ENCODE data around the gene MATN3.

MATN3 gene

GRCh38 chr2:20001361-20001863 is 11.1 kb downstream of the MATN3 start:
- no peak for DNase-seq (ENCODE audit: low read depth in 3 of 3)

GRCh38 chr2:19993731-19994130 is 18.7 kb downstream of the MATN3 start:
- DNase-seq (ENCODE audit: low read depth in 3 of 3): no peak

- DNase-seq (ENCODE audit: low read depth in 3 of 3): no peak
Observed at GRCh38 chr2:19991895-19992294, 20.6 kb downstream of the MATN3 start.

- DNase-seq (ENCODE audit: low read depth in 3 of 3): no peak
Observed at GRCh38 chr2:19990416-19990728, 22.1 kb downstream of the MATN3 start.

GRCh38 chr2:19989667-19990415 is 22.6 kb downstream of the MATN3 start, which contains the start of gene WDR35:
WDR35 (minus strand) TSS chr2:19990105; CDS start chr2:19990015, 90 bp downstream.
- DNase-seq (ENCODE audit: low read depth in 3 of 3): peak; percentile 82 to 87 (median 87)

GRCh38 chr2:19989342-19989666 is 23.2 kb downstream of the MATN3 start:
- DNase-seq (ENCODE audit: low read depth in 3 of 3): no peak

GRCh38 chr2:19988600-19988999 is 23.9 kb downstream of the MATN3 start:
- DNase-seq (ENCODE audit: low read depth in 3 of 3): no peak

GRCh38 chr2:19987936-19988335 is 24.5 kb downstream of the MATN3 start:
- DNase-seq (ENCODE audit: low read depth in 3 of 3): no peak

GRCh38 chr2:19982268-19982667 is 30.2 kb downstream of the MATN3 start:
- no peak for DNase-seq (ENCODE audit: low read depth in 3 of 3)

GRCh38 chr2:19979932-19980331 is 32.5 kb downstream of the MATN3 start:
- no peak for DNase-seq (ENCODE audit: low read depth in 3 of 3)

- DNase-seq (ENCODE audit: low read depth in 3 of 3): no peak
Observed at GRCh38 chr2:19973466-19973865, 39.0 kb downstream of the MATN3 start.

GRCh38 chr2:19971691-19972090 is 40.8 kb downstream of the MATN3 start:
- DNase-seq (ENCODE audit: low read depth in 3 of 3): no peak

- DNase-seq (ENCODE audit: low read depth in 3 of 3): no peak
Observed at GRCh38 chr2:19963386-19963785, 49.1 kb downstream of the MATN3 start.

GRCh38 chr2:19955544-19956422 is 56.7 kb downstream of the MATN3 start:
- peak; percentile 2 to 4 (median 4) for DNase-seq (ENCODE audit: low read depth in 3 of 3)

- DNase-seq (ENCODE audit: low read depth in 3 of 3): no peak
Observed at GRCh38 chr2:19949071-19949470, 63.4 kb downstream of the MATN3 start.

GRCh38 chr2:19947184-19947940 is 65.1 kb downstream of the MATN3 start:
- no peak for DNase-seq (ENCODE audit: low read depth in 3 of 3)

GRCh38 chr2:19944205-19944845 is 68.1 kb downstream of the MATN3 start:
- DNase-seq (ENCODE audit: low read depth in 3 of 3): no peak

- no peak for DNase-seq (ENCODE audit: low read depth in 3 of 3)
Observed at GRCh38 chr2:19943189-19943588, 69.3 kb downstream of the MATN3 start.

GRCh38 chr2:19942199-19942598 is 70.3 kb downstream of the MATN3 start:
- DNase-seq (ENCODE audit: low read depth in 3 of 3): no peak

Measured in stimulated activated CD4-positive, alpha-beta T cell treated with anti-CD3 and anti-CD28 coated beads, TNF-alpha, amount 100 ng/mL, for 48 hours (primary cell).